IPS DF 19.7 (cell line): Measurements from ENCODE around the gene FSIP1.

Source experiments
- DNase-seq: peaks from one replicate; pipeline ENCODE4 v3.0.0-alpha.2; 2013; ENCODE audit warnings: low read depth, low spot score

Gene FSIP1

DNA sequence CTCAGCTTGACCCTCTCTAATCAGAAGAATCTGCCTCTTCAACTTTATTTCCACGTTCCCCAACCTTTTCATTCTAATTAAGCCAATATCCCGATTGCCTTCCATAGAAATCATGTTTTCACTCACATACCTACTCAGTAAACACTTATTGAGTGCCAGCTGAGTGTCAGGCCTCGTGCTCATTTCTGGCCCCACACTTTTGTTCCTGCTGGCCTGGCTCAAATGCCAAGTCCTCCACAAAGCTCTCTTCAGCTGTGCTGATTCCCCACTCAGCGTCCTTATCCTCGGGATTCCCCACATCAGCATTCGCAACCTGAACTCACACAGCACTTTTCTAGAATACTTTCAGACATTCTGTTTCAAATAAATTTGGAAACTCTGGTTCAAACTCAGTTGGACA, 132.9 kb downstream of the FSIP1 start:
- no peak for DNase-seq

DNA sequence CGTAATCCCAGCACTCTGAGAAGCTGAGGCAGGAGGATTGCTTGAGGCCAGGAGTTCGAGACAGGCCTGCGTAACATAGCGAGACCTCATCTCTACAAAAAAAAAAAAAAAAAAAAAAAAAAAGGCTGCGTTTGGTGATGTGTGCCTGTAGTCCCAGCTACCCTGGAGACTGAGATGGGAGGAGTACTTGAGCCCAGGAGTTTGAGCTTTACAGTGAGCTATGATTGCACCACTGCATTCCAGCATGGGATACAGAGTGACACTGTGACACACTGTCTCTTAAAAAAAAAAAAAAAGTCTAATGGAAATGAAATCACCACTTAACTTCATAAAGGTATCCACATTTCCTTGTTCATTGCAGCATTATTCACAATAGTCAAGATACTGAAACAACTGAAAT, 136.2 kb downstream of the FSIP1 start:
- no peak for DNase-seq

- DNase-seq = no peak
Measured at GRCh38 chr15:39645976-39646257, 136.7 kb downstream of the FSIP1 start.

GRCh38 chr15:39645138-39645975, 137.3 kb downstream of the FSIP1 start:
- DNase-seq = no peak

DNA sequence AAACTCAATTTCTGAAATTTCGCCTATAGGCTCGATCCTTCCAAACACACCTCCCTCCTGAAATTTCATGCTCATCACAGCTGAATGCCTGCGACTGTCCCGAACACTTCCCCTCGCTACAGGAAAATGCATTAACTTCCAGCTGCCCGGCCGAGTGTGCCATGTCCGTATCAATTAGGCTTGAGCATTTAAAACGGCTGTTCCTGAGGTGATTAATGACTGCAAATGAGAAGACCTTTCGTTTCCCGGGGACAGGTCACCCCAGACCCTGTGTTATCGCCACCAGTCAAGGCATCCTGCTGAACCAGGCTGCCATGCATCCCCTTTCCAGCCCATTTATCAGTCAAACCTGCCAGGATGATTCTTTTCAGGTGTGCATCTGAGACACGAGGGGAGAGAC, 138.5 kb downstream of the FSIP1 start:
- DNase-seq = no peak

DNA sequence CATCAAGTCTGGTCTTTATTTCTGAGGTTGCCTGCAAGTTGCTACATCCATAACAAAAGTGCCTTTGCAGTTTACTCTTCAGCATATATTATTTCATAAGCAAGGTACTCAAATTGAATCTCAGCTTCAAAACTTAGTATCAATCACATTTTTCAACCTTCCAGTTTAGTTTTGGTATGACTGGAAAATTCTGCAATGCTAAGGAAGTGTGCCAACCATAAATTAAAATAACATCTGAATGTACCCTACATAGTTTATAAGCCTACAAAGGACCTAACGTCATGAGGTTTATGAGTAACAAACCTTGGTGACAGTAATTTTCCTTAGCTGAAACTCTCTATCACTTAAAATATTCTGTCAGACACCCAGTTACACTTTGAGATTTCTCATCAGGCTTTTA, 138.9 kb downstream of the FSIP1 start:
- DNase-seq = no peak

- no peak for DNase-seq
Measured at GRCh38 chr15:39642011-39642640, 140.5 kb downstream of the FSIP1 start.

GRCh38 chr15:39641191-39641889, 141.3 kb downstream of the FSIP1 start:
- no peak for DNase-seq

- no peak for DNase-seq
Measured at GRCh38 chr15:39640665-39641064, 142.0 kb downstream of the FSIP1 start.

- no peak for DNase-seq
Measured at GRCh38 chr15:39639037-39639436, 143.6 kb downstream of the FSIP1 start.

DNA sequence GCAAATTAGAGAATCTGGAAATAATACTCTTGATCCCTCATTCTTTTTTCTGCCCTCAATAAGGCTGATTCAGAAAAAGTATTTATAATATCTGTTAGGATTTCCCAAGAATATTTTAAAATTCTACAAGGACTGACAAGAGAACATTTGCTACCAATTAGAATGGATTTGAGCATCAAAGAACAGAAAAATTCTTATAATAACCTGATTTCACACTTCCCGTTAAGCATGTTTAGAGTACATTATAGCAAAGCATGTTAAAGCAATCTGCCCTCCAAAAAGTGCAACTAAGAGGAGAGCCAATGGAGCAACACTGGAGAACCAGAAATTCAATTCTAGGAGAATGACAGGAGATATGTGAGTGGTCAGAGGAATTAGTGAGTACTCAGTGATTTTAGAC, 144.6 kb downstream of the FSIP1 start:
- DNase-seq = no peak

GRCh38 chr15:39631357-39631756, 151.3 kb downstream of the FSIP1 start:
- DNase-seq = no peak

DNA sequence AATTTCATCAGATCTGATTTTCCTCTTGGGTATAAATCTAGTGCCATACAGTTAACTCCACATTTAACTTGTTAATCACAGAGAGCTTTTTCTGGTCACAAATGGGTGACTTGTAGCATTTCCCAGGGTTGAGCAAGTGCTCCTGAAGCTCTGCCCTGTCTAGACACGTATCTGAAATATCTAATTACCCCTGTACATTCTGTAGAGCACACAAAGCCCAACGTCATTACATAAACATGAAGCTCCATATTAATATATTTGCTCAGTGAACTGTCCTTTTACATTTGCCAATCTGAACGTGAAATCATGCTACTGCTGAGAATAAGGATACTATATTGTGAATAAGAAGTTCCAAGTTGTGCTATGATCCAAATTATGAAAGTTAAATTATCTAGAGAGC, 152.7 kb downstream of the FSIP1 start:
- DNase-seq = no peak

DNA sequence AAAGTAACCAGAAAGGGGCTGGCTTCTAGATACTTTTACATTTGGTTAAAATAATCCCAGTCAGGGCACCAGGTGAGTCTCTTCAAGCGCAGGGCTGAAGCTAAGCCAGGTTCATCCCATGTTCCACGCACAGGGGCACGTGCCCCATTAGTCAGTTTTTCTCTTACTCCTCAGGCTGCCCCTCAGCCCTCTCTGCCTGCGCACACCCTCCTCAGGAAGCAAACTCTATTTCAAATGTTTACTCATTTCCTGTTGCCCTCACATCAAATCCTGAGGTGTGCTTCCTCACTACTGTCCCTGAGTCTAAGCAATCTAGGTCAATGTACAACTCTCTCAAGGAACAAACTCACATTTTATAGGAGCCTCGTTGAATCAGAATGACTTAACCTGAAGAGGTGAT, 153.3 kb downstream of the FSIP1 start:
- no peak for DNase-seq

DNA sequence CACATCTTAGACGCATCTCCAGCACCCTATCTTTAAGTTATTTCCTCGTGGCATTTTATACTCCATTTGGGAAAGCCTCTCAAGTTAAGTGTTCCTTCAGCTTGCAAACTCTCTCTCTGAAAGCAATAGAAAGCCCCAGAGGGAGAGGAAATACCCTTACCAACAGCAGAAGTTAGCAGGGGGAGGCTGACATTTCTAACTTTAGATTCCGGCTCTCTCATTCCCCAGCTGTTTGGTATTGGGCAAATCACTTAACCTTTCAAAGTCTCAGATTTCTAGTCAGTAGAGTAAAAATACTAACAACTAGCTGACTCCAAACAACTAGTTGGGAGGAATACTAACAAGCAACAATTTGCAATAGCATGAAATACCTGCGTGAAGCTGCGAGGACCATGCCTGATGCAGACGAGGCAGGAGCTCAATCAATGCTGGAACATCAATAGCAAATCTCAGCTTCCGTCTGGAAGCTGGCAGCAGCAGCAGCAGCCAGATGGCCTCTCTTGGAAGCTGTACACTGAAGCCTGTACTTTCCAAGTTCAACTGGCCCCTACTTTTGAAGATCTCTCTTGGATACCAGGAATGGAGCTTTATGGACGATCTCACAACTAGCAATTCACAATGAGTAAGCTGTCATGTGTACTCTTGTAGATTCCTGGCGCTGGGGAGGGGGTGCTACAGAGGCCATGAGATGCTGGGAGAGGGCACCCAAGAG, 153.9 kb downstream of the FSIP1 start:
- DNase-seq = no peak

GRCh38 chr15:39628144-39628508, 154.5 kb downstream of the FSIP1 start:
- no peak for DNase-seq

- no peak for DNase-seq
Measured at GRCh38 chr15:39627451-39628143, 155.0 kb downstream of the FSIP1 start.

DNA sequence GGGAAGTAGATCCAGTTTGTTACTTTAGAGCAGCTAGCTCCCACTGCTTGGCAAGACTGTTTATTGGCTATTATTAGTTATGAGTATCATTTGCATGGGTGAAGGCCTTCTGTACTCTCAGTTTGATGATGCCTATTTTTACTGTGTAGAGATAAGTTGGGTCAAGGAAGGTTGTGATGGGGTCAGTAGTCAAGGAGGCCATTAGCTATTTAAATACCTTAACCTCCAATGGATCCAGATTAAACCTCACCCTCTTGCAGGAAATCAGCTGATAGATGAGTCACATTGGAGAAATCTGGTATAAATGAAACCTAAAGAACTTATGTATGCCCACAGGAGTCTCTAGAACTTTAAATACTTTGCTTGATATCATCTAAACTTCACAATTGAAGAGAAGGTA, 156.8 kb downstream of the FSIP1 start:
- no peak for DNase-seq

- no peak for DNase-seq
Measured at GRCh38 chr15:39625451-39625850, 157.2 kb downstream of the FSIP1 start.

- DNase-seq = no peak
Measured at GRCh38 chr15:39624806-39625205, 157.8 kb downstream of the FSIP1 start.

- no peak for DNase-seq
Measured at GRCh38 chr15:39623529-39623931, 159.1 kb downstream of the FSIP1 start.
